Cardiac muscle cell (in vitro differentiated cells and primary cell): ENCODE data around the gene ZNF608. TPM values are rescaled to one million over a fixed set of nuclear protein-coding genes. Genes with fewer than 3 reads are reported as not detected.

Experiments used
- DNase-seq, 2 donors: peaks; one replicate each; pipeline versions ENCODE4 v3.0.0 to v3.0.0-alpha.2; 2010 to 2017; ENCODE audit warnings: low read depth in 1 of 2, low spot score in 1 of 2
- H3K27ac ChIP-seq: fragments of 200-600 bp; sonication (generic); 2 replicates; pipeline ENCODE4 v1.5.1; 2016
- H3K27me3 ChIP-seq: fragments of 200-600 bp; sonication (generic); 2 replicates; pipeline ENCODE4 v1.6.0; 2016; ENCODE audit warnings: control low read depth
- H3K36me3 ChIP-seq: fragments of 200-600 bp; sonication (generic); 2 replicates; pipeline ENCODE4 v1.5.1; 2016; ENCODE audit warnings: control low read depth
- H3K4me1 ChIP-seq: fragments of 200-600 bp; sonication (generic); 2 replicates; pipeline ENCODE4 v1.8.1; 2017; ENCODE audit warnings: low read depth, mild to moderate bottlenecking, mixed run types
- H3K4me3 ChIP-seq: fragments of 200-600 bp; sonication (generic); 2 replicates; pipeline ENCODE4 v1.5.1; 2016; ENCODE audit warnings: mild to moderate bottlenecking
- H3K9me3 ChIP-seq: fragments of 200-600 bp; sonication (generic); 2 replicates; pipeline ENCODE4 v1.5.1; 2017; ENCODE audit warnings: low read depth, mild to moderate bottlenecking, control low read depth
- polyA plus RNA-seq: library from polyadenylated mRNA; unstranded; fragments of >200 nt; fragmentation: Nextera tagmentation; extraction: Ambion mirVana; gene quantifications from 2 replicates; pipeline ENCODE4 v1.2.1, GENCODE V29; 2016
- total RNA-seq: library from RNA; depleted of rRNA; stranded (reverse); fragments of >200 nt; gene quantifications from 2 replicates; pipeline ENCODE4 v1.2.3, GENCODE V29; 2016
- TF ChIP-seq, protein P1 (sequence below): IDR thresholded peaks from 2 replicates; pipeline ENCODE4 v1.5.1; 2012; ENCODE audit warnings: low read depth, mild to moderate bottlenecking, low read length

The ZNF608 gene
- total and polyA plus RNA-seq, 2 experiments from 2014 or later: 39.9 to 115 TPM

DNA sequence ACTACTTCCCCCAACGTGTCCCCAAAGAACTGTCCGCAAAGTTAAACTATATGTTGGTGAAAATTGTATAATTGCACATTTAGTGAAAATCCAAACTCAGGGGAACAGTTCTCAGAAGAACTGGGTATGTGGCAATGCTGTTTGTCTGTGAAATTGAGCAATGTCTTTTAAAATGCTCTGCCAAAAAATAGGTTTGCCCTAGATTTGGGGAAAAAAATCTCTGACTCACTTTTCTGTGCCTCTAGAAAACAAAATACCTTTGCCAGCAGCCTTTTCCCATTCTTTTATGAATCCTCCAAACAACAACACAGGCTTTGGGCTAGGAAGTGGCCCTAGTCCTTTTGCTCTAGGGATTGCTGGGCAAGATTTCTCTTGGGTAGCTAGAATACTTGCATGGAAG, 37.4 kb upstream of the ZNF608 start:
- peak in 1 of 2 donors; percentile 91 for DNase-seq
- Histone ChIP-seq H3K27me3 (no peaks in the 10 kb centered on the region), H3K4me1 (no peaks in the 10 kb centered on the region), H3K9me3 (peaks cover 2% of the 10 kb centered on the region), H3K36me3 (no peaks in the 10 kb centered on the region), H3K4me3 (no peak overlapping the region), H3K27ac (no peak overlapping the region)
- TF ChIP-seq, protein P1, sequence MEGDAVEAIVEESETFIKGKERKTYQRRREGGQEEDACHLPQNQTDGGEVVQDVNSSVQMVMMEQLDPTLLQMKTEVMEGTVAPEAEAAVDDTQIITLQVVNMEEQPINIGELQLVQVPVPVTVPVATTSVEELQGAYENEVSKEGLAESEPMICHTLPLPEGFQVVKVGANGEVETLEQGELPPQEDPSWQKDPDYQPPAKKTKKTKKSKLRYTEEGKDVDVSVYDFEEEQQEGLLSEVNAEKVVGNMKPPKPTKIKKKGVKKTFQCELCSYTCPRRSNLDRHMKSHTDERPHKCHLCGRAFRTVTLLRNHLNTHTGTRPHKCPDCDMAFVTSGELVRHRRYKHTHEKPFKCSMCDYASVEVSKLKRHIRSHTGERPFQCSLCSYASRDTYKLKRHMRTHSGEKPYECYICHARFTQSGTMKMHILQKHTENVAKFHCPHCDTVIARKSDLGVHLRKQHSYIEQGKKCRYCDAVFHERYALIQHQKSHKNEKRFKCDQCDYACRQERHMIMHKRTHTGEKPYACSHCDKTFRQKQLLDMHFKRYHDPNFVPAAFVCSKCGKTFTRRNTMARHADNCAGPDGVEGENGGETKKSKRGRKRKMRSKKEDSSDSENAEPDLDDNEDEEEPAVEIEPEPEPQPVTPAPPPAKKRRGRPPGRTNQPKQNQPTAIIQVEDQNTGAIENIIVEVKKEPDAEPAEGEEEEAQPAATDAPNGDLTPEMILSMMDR: no peak

DNA sequence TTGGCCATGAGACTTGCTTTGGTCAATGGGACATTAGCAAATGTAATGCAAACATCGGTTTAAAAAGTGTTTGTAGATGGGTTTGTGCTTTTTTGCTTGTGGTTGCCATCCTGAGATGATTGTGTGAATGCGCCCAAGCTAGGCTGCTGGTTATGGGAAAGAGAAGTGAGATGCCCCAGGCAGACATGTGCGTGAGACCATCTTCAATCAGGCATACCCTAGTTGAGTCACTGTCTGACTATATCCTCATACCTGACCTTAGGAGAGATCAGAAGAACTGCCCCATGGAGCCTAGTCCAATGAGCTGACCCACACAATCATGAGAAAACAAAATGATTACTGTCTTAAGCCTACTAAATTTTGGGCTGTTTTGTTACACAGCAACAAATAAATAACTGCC, 36.8 kb upstream of the ZNF608 start:
- Histone ChIP-seq H3K4me1 (no peaks in the 10 kb centered on the region), H3K27me3 (no peaks in the 10 kb centered on the region), H3K27ac (no peak overlapping the region), H3K4me3 (no peak overlapping the region), H3K36me3 (no peaks in the 10 kb centered on the region), H3K9me3 (peaks cover 2% of the 10 kb centered on the region)
- TF ChIP-seq, protein P1: no peak
- no peak for DNase-seq

DNA sequence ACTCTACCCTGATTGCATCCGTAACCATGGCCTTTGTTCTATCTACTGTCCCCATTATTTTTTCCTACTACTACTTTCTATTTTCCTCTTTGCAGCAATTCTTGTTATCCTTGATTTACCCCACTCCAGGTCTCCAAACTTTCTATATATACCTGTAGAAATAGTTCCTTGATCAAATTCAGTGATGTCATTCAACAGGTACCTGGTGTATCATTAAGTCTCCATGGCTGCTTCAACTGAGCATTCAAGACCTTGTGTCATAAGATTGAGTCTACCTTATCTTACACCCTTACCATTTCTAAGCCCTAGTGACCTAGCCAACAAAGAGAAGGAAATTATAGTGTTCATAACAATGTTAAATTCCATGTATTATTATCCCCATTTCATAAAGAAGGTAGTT, 35.8 kb upstream of the ZNF608 start:
- H3K4me3 ChIP-seq: no peak overlapping the region
- H3K27me3 ChIP-seq: no peaks in the 10 kb centered on the region
- H3K27ac ChIP-seq: no peak overlapping the region
- TF ChIP-seq, protein P1: no peak
- DNase-seq: no peak
- no peaks in the 10 kb centered on the region for H3K36me3 ChIP-seq
- H3K4me1 ChIP-seq: no peaks in the 10 kb centered on the region
- H3K9me3 ChIP-seq: peaks cover 2% of the 10 kb centered on the region

DNA sequence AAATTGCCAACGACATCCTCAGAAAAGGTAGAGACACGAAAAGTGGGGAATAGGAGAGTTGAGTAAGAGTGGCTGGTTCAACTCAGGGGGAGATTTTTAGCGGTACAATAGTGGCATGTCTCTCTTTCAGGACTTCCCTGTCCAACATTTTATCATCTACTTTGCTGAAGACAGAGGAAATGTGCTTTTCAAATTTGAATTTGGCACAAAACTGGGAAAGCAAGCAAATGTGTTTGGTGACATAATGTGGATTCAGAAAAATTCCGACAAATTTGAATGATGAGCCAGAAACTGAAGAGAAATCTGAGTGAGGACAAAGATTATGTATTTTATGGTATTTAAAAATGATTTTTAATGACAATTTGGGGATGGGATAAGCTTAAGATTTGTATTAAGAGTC, 33.6 kb upstream of the ZNF608 start:
- H3K27ac ChIP-seq: no peak overlapping the region
- H3K4me1 ChIP-seq: no peaks in the 10 kb centered on the region
- no peak overlapping the region for H3K4me3 ChIP-seq
- H3K9me3 ChIP-seq: peaks cover 2% of the 10 kb centered on the region
- H3K27me3 ChIP-seq: no peaks in the 10 kb centered on the region
- no peak for DNase-seq
- no peaks in the 10 kb centered on the region for H3K36me3 ChIP-seq
- TF ChIP-seq, protein P1: no peak

DNA sequence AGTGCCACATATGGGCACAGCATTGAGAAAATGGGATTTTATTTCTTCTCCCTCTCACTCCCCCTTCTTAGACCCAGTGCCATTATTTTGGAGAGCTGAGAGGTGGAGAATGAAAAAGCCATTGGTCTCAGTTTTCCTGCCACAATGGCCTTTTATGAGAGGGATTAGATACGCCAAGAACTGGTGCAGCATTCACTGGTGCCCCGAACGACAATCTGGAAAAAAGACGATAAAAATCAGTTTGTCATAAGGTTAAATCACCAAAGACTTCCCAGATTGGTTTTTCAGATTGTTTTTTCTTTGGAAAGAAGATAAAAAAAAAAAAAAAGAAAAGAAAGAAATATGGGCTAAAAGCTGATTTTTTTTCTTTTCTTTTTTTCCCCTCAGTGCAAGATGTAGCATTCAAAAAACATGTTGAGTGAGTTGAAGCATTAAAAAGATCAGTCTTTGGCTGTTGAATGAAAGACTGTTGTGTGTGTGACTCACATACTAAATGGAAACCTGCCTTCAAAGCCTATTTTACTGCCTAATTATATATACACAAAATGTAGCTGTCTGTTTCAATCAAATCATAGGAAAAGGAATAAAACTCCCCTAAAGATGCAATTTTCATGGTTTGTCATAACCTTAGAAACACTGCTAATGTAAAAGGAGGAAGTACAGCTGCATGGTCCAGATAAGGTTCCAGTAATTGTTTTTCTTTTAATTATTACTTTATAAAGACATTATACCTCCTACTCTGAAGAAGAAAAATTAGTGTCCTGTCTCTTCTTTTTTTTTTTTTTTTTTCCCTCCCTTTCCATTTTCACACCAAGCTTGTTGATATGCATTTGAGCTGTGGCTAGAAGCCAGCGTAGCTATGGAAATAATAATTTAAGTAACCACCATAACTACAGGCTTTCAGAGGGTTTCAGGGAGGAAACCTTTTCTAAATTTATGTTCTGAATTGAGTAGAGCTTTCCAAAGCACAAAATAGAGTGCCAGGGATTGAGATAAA, 27.2 kb upstream of the ZNF608 start:
- DNase-seq: no peak
- TF ChIP-seq, protein P1: no peak
- no peaks in the 10 kb centered on the region for H3K4me1 ChIP-seq
- H3K27me3 ChIP-seq: no peaks in the 10 kb centered on the region
- no peaks in the 10 kb centered on the region for H3K36me3 ChIP-seq
- H3K27ac ChIP-seq: no peak overlapping the region
- H3K9me3 ChIP-seq: no peaks in the 10 kb centered on the region
- H3K4me3 ChIP-seq: no peak overlapping the region
